Skeletal muscle cell (primary cell): Measurements from ENCODE around the gene AMER2.
"Not testable (repeated sequence)": the region's sequence is repeated elsewhere in the genome, so short reads cannot be mapped to it uniquely, and the experiment has no call there.

Source experiments
- DNase-seq: peaks from one replicate; pipeline ENCODE4 v3.0.0-alpha.2; 2010; ENCODE audit warnings: low read depth
- H3K4me3 ChIP-seq: 2 replicates; pipeline ENCODE4 v1.5.1; 2011; ENCODE audit warnings: low read depth, mild to moderate bottlenecking, control low read depth, low read length, moderate library complexity

AMER2 gene

DNA sequence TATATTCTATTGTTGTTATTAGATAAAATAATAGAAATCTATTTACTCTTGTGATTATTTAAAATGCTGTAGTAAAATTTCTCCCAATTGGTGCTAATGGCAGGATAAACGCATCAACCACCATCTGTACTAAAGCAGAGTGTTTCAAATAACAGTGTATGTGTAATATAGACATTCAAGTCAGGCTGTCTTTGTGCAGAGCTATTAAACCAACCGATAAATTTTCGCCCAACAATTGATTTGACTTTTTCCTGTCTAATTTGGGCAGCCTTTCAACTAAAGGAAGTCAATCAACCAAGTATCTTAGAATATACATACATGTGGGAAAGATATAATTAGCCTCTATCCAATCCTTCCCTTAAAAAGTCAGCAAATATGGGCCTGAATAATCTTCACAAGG is 5.8 kb downstream of the AMER2 start:
- H3K4me3 ChIP-seq, result no peak overlapping the region
- DNase-seq, result no peak

- DNase-seq, result no peak
- no peak overlapping the region for H3K4me3 ChIP-seq
These were observed 6.4 kb downstream of the AMER2 start for GRCh38 chr13:25165663-25166062.

DNA sequence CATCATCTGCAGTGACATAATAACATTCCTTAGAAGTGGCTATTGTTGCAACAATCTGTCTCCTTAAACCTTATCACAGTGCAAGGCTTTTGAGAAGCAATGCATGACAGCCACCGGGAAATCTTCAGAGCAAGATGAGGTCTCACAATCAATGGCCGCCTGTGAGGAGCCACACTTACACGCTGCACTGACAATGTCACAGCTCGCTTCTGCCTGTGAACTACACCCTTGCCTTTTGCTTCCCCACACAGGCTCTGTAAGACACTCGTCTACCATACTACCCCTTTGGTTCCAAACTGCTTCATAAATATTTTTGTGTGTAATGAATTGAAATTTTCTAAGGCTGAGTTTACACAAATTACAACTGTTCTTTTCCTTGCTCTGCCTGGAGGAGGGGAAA is 6.9 kb downstream of the AMER2 start:
- not testable (repeated sequence) for H3K4me3 ChIP-seq, DNase-seq

DNA sequence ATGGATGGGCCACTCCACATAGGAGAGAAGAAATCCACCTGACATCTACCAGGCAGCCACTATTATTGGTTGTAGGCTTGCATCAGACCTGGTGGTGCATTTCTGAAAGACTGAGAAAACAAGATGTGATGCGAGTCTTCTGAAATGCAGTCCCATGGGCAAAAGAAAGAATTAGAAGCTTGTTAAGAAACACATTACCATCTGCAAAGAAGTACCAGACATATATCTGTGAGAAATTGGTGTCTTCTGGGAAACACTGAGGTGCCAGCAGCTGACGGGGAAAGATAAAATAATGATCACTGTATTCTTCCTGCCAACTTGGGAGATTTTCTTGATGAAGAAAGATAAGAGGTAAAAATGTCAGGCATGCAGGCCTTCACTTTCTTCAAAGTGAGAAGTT is 14.4 kb downstream of the AMER2 start:
- DNase-seq, result no peak
- H3K4me3 ChIP-seq, result no peak overlapping the region

GRCh38 chr13:25153736-25154135 is 18.4 kb downstream of the AMER2 start:
- no peak overlapping the region for H3K4me3 ChIP-seq
- no peak for DNase-seq

DNA sequence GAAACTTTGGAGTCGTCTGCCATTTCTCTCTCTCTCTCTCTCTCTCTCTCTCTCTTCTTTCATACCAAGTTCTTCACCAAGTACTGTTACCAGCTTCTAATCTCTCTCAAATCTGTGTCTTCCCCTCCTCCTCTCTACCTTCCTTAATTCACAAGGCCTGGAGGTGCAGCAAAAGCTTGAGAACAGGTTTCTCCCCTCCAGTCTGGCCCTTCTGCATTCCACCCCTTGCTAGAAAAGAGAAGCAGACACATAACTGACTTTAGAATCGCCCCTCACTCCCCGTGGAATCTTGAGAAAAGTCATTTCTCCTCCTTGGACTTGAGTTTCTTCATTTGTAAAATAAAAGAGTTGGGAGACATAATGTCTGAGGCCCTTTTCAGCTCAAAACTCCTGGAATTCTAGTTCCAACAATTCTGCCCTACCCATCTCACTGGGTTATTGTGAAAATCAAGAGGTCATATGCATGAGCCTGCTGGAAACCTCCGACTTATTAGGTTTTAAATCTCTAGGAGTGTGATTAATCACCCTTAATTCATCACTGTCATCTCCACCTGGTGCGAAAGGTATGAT is 20.4 kb downstream of the AMER2 start:
- H3K4me3 ChIP-seq, result no peak overlapping the region
- no peak for DNase-seq

DNA sequence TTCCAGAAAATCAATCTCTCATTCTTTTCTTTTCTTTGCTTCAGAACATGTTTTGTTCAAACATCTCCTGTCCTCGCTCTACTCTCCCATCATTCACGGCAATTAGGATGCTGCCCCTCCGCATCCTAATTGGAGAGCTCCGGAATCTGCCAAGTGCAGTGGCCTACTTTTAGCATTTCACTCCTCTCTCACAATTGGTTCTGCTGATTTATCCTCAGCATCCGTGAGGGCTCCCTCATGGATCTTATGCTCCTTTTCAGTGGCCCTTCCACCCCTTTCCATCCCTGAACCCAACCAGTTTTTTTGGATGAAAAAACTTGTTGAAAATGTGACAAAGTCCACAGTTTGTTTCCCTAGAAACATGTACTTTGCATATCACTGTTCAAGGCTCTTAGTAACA is 22.4 kb downstream of the AMER2 start:
- no peak for DNase-seq
- no peak overlapping the region for H3K4me3 ChIP-seq

DNA sequence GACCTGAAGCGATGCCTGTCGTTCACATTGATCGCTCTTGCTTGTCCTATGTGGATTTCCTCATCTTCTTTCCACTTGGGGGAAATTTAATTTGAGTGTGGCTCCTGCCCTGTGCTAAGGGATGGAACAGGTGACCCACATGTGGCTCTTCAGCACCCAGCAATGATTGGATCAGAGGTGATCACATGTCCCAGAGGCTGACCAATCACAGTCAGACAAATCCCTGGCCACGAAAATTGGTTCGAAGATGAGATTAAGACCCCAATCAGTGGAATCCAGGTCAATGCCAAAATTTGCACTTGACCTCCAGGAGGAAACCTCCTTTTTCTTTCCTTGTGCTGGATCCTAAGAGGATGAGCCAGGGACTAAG is 23.7 kb downstream of the AMER2 start:
- no peak overlapping the region for H3K4me3 ChIP-seq
- no peak for DNase-seq

- no peak for DNase-seq
- H3K4me3 ChIP-seq, result no peak overlapping the region
These were observed 24.3 kb downstream of the AMER2 start for GRCh38 chr13:25147638-25148401.

DNA sequence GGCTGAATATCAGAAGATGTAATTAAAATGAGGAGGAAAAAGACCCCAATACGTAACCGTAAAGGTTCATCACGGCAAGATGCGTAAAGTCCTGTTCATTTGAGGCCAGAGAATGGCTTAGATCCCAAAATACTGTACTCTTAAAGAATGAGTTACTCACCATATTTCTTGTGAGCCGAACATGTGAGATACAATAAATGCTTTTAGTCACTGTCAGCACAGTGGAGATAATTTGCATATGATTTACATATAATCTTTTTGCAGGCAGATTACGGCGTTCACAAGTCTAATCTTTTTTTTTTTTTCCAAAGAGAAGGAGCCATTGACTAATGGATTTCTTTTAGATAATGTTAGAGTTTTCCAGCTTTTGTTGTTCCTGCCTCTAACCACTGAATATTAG is 28.4 kb downstream of the AMER2 start:
- H3K4me3 ChIP-seq, result no peak overlapping the region
- DNase-seq, result no peak

GRCh38 chr13:25141042-25141441 is 31.0 kb downstream of the AMER2 start:
- H3K4me3 ChIP-seq, result no peak overlapping the region
- DNase-seq, result no peak

DNA sequence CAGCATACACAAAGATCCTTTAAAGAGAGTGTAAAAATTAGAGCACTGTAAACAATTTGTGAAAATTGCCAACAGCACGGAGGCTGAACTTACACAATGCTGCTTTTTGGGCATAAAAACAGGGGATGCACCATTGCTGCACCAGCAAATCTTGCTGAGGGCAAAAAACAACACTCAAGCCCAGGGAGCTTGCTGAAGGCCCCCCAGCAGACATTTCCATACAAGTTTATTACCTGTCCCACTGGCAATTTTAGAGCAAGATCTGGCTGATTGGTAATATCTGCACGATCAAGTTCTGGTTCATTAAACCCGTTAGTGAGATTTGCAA is 34.3 kb downstream of the AMER2 start:
- DNase-seq, result no peak
- no peak overlapping the region for H3K4me3 ChIP-seq

GRCh38 chr13:25136880-25137787 is 35.0 kb downstream of the AMER2 start:
- no peak for DNase-seq
- H3K4me3 ChIP-seq, result no peak overlapping the region

GRCh38 chr13:25135896-25136295 is 36.2 kb downstream of the AMER2 start:
- DNase-seq, result no peak
- H3K4me3 ChIP-seq, result no peak overlapping the region

DNA sequence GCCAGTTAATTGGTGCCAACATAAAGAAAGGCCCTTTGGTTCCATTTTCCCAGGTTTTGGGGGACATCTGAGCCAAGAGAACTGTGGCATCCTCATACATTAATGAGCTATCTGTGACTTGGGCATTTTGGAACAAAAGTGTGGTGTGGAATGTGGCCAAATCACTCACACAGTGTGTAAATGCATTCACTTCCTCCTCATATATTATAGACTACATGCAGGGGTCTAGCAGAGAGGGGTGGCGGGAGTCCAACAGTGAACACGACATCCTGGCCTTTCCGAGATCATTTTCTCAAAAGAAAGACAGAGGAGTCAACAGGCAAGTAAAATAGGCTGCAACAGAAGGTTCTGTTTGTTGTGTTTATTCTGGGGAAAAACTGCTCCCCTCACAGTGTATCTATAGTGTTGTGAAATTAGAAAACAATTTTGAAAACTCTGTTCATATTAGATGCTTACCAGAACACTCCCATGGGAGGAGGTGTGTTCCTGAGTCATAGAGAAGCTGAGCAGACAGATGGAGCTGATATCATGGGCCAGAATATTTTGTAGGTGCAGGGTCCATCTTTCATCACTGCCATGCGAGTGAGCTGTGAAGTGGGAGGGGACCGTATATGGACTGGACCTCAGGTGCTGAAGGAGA is 39.2 kb downstream of the AMER2 start:
- no peak for DNase-seq
- H3K4me3 ChIP-seq, result no peak overlapping the region

- H3K4me3 ChIP-seq, result no peak overlapping the region
- DNase-seq, result no peak
These were observed 40.1 kb downstream of the AMER2 start for GRCh38 chr13:25131881-25132420.

DNA sequence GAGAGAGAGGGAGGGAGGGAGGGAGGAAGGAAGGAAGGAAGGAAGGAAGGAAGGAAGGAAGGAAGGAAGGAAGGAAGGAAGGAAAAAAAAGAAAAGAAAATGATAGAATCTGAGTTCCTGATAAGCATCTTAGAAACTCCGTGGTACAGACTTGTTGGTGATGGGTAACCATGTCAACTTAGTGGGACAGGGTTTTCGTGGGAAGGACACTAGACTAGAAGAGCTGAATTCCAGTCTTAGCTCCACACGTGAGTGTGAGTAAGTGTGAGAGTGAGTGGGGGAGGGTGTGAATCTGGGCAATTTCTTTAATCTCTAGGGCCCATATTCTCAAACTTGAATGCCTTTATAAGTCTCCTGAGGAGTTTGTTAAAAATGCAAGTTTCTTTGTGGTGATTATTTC is 41.1 kb downstream of the AMER2 start:
- no peak overlapping the region for H3K4me3 ChIP-seq
- no peak for DNase-seq

- no peak for DNase-seq
- H3K4me3 ChIP-seq, result no peak overlapping the region
These were observed 53.6 kb downstream of the AMER2 start for GRCh38 chr13:25118378-25118905.

GRCh38 chr13:25117312-25117711 is 54.8 kb downstream of the AMER2 start:
- no peak for DNase-seq
- no peak overlapping the region for H3K4me3 ChIP-seq

- DNase-seq, result no peak
- H3K4me3 ChIP-seq, result no peak overlapping the region
These were observed 56.0 kb downstream of the AMER2 start for GRCh38 chr13:25116044-25116443.
